ENCODE results near the gene ANKRD40.
"Not testable (repeated sequence)": the region's sequence is repeated elsewhere in the genome, so short reads cannot be mapped to it uniquely, and the experiment has no call there.

Gene ANKRD40

DNA sequence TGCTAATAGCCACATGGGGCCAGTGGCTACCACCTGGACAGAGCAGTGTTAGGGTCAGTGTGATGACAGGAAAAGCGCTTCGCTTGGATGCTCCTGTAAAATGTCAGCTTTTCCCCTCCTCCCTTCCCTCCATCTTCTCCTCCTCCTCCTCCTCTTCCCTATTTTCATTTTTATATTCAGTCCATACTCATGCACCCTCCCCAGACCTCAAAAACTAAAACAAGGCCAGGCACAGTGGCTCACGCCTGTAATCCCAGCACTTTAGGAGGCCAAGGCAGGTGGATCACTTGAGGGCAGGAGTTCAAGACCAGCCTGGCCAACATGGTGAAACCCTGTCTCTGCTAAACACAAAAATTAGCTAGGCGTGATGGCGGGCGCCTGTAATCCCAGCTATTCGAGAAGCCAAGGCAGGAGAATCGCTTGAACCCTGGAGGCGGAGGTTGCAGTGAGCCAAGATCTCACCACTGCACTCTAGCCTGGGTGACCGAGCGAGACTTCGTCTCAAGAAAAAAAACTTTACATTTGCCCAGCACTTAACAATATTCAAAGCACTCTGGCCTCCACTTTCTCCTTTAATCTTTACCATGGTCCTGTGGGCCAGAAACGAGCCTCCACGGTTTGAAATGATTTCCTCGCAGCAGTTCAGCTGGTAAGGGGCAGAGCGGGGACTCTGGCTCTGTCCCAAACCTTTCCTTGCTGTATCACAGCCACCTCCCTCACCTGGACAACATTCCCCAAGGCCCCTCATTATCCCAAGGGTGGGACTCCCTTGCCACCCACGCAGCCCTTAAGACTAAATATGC is 21.8 kb downstream of the ANKRD40 start:
- DNase-seq: no peak

DNA sequence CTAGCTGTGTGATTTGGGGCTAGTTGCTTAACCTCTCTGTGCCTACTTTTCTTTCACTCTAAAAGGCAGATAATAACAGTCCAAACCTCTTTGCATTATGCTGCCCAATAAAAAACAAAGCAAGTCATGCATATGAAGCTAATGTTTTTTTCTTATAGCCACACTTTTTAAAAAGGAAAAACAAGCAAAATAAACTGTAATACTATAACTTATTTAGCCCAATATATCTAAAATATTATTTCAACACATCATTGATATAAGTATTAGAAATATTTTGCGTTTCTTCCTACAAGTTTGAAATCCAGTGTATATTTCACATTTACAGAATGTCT is 22.4 kb downstream of the ANKRD40 start:
- no peak for DNase-seq

- no peak for DNase-seq
Measured at GRCh38 chr17:50684612-50685333, 22.9 kb downstream of the ANKRD40 start.

DNA sequence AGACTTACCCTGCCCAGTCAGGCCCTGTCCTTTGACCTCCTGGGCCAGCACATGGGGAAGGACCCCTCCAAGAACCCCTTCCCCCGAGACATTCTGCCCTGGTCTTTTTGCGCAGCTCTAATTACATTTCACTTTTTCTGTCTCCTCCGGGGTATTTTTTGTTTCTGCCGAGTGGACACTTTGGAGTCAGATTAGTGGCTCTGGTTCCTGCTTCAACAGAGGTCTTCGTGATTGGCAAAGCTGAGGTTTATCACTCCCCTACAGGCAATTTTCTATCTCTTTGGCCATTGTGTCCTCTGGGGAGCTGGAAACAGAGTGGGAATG is 23.5 kb downstream of the ANKRD40 start:
- DNase-seq: no peak

GRCh38 chr17:50683434-50684287 is 24.1 kb downstream of the ANKRD40 start:
- DNase-seq: no peak

GRCh38 chr17:50682938-50683337 is 24.8 kb downstream of the ANKRD40 start:
- DNase-seq: no peak

GRCh38 chr17:50682441-50682840 is 25.3 kb downstream of the ANKRD40 start:
- no peak for DNase-seq

DNA sequence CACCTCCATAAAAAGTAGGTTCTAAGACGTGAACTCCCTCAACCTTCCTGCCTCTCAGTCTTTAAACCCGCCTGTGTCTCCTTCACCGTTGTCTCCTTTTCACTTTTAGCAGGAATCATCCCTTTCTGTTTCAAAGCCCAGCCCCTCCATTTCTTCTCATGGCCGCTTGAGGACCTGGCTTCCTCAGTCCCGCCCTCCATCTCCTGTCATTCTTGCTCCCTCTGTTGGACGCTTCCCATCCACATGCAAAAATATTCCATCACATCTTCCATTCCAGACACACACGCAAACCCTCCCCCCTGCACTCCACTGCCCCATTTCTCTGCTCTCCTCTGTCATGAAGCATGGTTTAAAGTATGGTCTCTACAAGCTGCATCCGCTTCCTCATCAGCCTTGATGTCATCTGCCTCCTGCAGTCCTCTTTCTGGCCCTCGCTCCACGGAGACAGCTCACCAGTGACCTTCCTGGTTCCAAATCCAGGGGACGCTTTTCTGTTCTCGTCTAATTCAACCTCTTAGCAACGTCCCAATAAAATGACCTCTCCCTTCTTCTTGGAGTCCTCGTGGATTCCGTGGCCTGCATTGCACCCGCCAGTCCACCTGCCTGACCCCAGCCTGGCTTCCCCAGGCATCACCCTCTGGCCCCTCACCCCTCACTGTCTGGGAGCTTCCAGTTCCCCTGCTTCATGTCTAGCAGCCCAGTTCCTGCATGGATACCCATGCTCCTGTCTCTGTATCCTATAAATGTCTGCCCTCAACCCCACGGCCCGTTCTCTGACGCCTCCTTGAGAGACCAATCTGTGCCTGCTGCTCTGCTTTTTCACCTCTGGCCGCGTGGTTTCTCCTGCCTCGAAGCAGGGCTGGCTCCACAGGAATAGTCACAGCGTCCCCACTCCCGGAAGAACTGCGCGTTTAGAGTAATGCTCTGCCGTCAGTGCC is 26.2 kb downstream of the ANKRD40 start:
- DNase-seq: peak in 1 of 2 donors; percentile 63

- not testable (repeated sequence) for DNase-seq
Measured at GRCh38 chr17:50680543-50681262, 27.0 kb downstream of the ANKRD40 start.

DNA sequence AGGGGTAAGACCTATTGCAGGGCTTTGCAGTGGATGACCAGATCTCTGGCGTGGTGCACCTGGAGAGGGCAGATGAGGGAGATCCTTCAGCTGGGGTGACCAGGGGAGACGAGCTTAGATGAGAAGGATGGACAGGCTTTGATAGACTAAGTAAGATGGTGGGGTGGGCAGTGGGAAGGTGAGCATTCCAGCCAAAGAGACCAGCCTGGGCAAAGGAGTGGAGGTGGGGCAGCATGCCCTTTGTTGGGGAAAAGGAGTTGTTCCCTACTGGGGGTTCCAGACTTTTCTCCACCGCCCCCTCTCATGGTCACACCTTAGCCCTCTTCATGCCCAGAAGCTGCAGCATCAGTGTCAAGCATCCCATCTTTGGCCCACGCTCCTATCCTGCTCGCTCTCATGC is 27.6 kb downstream of the ANKRD40 start:
- no peak for DNase-seq

DNA sequence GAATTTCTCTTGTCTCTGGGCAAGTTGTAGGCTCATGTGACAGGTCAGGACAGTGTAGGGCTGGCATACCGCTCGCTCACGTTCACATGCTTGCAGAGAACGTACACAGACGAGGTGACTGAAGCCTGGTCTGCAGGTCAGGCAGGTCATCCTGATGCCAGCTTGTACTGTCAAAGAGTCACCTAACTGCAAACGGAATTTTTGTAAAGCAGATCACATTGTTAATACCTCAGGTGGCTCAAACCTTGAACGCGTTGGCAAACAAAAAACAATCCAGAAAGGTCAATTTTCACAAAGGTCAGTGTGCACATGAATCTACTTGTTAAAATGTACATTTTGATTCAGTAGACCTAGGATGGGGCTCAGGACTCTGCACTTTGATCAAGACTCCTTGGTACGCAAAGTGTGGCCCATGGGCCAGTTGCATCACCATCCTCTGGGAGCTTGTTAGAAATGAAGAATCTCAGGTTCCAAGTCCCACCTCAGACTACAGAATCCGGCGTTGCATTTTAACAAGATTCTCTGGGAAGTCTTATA is 28.6 kb downstream of the ANKRD40 start:
- DNase-seq: no peak

DNA sequence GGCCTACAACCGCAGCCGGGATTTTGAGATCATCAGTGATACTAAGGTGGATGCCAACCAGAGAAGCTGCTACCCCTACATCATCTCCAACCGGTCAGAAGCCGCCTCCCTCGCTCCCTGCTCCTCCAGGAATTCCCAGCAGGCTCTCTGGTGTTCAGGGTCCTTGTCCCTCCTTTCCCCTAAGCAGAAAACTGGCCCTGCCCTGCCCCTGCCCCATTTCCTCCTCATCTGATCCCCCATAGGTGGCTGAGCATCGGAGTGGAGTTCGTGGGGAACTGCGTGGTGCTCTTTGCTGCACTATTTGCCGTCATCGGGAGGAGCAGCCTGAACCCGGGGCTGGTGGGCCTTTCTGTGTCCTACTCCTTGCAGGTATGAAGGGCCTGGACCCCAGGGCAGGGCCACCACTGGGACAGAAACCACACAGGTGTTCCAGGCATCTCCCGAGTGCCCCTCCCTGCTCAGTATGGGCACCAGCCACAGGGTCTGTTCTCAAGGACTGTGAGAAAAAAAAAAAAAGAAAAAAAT is 29.8 kb downstream of the ANKRD40 start:
- no peak for DNase-seq

- no peak for DNase-seq
Measured at GRCh38 chr17:50676065-50676975, 31.4 kb downstream of the ANKRD40 start.

DNA sequence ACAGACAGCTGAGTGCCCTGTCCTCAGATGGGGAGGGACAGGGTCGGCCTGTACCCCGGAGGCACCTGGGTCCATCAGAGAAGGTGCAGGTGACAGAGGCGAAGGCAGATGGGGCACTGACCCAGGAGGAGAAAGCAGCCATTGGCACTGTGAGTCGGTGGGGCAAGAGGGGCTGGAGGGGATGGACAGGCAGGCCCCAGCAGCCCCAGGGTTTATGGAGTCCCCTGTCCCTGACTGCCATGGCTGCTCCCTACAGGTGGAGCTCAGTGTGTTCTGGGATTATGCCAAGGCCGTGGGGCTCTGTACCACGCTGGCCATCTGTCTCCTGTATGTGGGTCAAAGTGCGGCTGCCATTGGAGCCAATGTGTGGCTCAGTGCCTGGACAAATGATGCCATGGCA is 32.1 kb downstream of the ANKRD40 start:
- DNase-seq: no peak

GRCh38 chr17:50675190-50675589 is 32.5 kb downstream of the ANKRD40 start:
- no peak for DNase-seq

DNA sequence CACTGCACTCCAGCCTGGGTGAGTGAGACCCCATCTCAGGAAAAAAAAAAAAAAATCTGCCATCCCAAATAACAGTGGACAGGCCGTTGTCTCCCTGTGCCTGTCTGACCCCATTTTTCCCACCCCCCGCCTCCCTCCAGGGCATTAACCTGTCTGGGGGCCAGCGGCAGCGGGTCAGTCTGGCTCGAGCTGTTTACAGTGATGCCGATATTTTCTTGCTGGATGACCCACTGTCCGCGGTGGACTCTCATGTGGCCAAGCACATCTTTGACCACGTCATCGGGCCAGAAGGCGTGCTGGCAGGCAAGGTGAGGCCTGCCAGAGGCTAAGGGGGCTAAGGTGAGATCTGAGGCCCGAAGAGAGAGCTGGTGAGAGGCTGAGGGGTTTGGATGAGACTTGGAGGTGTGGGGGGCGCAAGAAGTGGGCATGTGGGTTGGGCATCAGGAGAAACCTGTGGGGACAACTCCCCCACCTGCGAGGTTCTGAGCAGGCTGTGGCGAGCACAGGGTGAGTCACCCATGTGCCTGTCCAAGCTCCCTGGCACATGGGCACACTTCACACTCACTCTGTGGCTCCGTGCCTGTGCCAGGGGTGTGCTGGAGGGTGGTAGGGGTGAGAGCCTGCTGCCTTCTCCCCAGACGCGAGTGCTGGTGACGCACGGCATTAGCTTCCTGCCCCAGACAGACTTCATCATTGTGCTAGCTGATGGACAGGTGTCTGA is 34.7 kb downstream of the ANKRD40 start:
- DNase-seq: no peak

GRCh38 chr17:50672071-50672470 is 35.6 kb downstream of the ANKRD40 start:
- DNase-seq: no peak

DNA sequence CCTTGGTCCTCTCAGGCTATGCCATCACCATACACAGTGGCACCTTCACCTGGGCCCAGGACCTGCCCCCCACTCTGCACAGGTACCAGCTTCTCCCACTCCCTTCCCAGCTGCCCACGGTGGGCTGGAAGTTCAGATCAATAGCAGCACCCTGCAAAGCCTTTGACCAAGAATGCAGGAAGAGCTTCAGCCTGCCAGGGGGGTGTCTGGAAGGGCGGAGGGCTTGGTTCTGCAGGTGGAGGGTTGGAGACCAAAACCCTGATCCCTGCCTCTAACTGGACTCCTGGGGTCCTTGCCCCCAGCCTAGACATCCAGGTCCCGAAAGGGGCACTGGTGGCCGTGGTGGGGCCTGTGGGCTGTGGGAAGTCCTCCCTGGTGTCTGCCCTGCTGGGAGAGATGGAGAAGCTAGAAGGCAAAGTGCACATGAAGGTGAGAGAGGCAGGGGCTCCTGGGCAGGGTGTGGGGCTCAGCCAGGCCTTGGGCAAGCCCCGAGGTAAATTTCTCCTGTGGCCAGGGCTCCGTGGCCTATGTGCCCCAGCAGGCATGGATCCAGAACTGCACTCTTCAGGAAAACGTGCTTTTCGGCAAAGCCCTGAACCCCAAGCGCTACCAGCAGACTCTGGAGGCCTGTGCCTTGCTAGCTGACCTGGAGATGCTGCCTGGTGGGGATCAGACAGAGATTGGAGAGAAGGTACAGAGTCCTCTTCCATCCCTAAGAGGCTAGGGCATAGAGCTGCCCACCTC is 38.7 kb downstream of the ANKRD40 start:
- DNase-seq: no peak
